NB4 (cell line): ENCODE measurements around the gene VTN.

Source experiments
- MYC ChIP-seq: IDR thresholded peaks from 2 replicates; pipeline ENCODE4 v1.6.1; 2011; ENCODE audit warnings: low read depth, low read length
- TF ChIP-seq, protein P1 (sequence below): IDR thresholded peaks from one replicate; pipeline ENCODE4 v1.5.1; 2012; ENCODE audit warnings: low read depth, low read length

GRCh38 chr17:28324781-28325180 is 45.3 kb downstream of the VTN start:
- TF ChIP-seq, protein P1, sequence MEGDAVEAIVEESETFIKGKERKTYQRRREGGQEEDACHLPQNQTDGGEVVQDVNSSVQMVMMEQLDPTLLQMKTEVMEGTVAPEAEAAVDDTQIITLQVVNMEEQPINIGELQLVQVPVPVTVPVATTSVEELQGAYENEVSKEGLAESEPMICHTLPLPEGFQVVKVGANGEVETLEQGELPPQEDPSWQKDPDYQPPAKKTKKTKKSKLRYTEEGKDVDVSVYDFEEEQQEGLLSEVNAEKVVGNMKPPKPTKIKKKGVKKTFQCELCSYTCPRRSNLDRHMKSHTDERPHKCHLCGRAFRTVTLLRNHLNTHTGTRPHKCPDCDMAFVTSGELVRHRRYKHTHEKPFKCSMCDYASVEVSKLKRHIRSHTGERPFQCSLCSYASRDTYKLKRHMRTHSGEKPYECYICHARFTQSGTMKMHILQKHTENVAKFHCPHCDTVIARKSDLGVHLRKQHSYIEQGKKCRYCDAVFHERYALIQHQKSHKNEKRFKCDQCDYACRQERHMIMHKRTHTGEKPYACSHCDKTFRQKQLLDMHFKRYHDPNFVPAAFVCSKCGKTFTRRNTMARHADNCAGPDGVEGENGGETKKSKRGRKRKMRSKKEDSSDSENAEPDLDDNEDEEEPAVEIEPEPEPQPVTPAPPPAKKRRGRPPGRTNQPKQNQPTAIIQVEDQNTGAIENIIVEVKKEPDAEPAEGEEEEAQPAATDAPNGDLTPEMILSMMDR = no peak
- no peak for TF ChIP-seq MYC
